Gastroesophageal sphincter (tissue), 4 donors: ENCODE results near the gene KRCC1. TPM values are rescaled to one million over a fixed set of nuclear protein-coding genes. Genes with fewer than 3 reads are reported as not detected.

Source experiments
- ATAC-seq: fragments of 150-250 bp; one replicate; pipeline ENCODE4 v1.9.1; 2016; ENCODE audit warnings: mild to moderate bottlenecking, moderate library complexity
- H3K27ac ChIP-seq, 4 donors: fragments of 200-600 bp; sonication (generic) in 3 of 4; 1 replicate in 3 of 4; 2 replicates in 1 of 4; pipeline ENCODE4 v1.5.1; 2016 to 2019
- H3K27me3 ChIP-seq: fragments of 200-600 bp; sonication (generic); one replicate; pipeline ENCODE4 v1.5.1; 2019
- H3K36me3 ChIP-seq, 2 donors: fragments of 200-600 bp; sonication (generic); one replicate each; pipeline ENCODE4 v1.5.1; 2019; ENCODE audit warnings: control low read depth in 1 of 2
- H3K4me1 ChIP-seq, 3 donors: fragments of 200-600 bp; sonication (generic); 1 replicate in 2 of 3; 2 replicates in 1 of 3; pipeline ENCODE4 v1.5.1; 2016 to 2019; ENCODE audit warnings: control low read depth in 2 of 3
- H3K4me3 ChIP-seq, 2 donors: fragments of 200-600 bp; sonication (generic); one replicate each; pipeline ENCODE4 v1.5.1; 2019; ENCODE audit warnings: mild to moderate bottlenecking in 1 of 2, moderate library complexity in 1 of 2
- H3K9me3 ChIP-seq, 3 donors: fragments of 200-600 bp; sonication (generic); one replicate each; pipeline ENCODE4 v1.5.1; 2017 to 2019; ENCODE audit warnings: control low read depth in 2 of 3
- EP300 ChIP-seq: sonication (generic); formaldehyde crosslinking; IDR thresholded peaks from one replicate; pipeline ENCODE4 v1.6.1; 2017; ENCODE audit warnings: antibody characterized with exemption, mild to moderate bottlenecking
- POLR2A ChIP-seq, 2 donors: fragments of 450-650 bp; IDR thresholded peaks; one replicate each; pipeline ENCODE4 v1.6.1; 2017; ENCODE audit warnings: antibody characterized with exemption in 2 of 2, mild to moderate bottlenecking in 2 of 2, moderate library complexity in 1 of 2
- POLR2AphosphoS5 ChIP-seq: sonication (generic); formaldehyde crosslinking; IDR thresholded peaks from one replicate; pipeline ENCODE4 v1.6.1; 2017; ENCODE audit warnings: antibody characterized with exemption
- WGBS, 2 donors: methylation state at CpG; one replicate each; pipeline ENCODE4 v1.1.5; 2018; ENCODE audit warnings: low coverage in 1 of 2; 5-methylcytosine and 5-hydroxymethylcytosine counted together
- total RNA-seq, 4 donors: library from RNA; depleted of rRNA; stranded (reverse); fragments of >200 nt; gene quantifications; one replicate each; pipeline ENCODE4 v1.1.0, GENCODE V29; 2016
- TF ChIP-seq, protein P1 (sequence below), 4 experiments: fragments of 200-600 bp in 2 of 4; fragments of 450-650 bp in 2 of 4; sonication (generic) in 1 of 4; IDR thresholded peaks; one replicate each; pipeline ENCODE4 v1.5.1; 2017 to 2019; ENCODE audit warnings: antibody characterized with exemption in 4 of 4, mild to moderate bottlenecking in 2 of 4, moderate library complexity in 2 of 4

KRCC1 gene
- total RNA-seq, 4 donors from 2014 or later, result 28.3 to 45.3 (median 32.9) TPM

DNA sequence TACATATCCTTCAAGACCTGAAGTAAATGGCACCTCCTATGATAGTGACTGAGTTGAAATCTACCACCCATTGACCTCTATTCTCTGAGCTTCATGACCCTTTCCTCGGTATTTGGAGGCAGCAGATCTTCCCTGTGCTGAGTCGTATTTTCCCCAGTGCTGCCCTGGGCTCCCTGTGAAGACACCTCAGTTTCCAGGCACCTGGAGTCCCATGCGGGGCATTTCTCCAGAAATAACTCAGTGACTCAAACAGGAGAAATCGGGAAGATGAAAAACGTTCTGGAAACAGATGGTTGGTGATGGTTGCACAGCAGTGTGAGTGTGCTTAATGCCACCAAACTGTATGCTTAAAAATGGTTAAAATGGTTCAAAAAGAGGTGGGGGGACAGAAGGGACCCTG, 30.0 kb upstream of the KRCC1 start:
- Histone ChIP-seq H3K4me1 (no peaks in the 10 kb centered on the region), H3K4me3 (no peak overlapping the region), H3K36me3 (no peaks in the 10 kb centered on the region), H3K27me3 (no peaks in the 10 kb centered on the region), H3K27ac (no peak overlapping the region), H3K9me3 (no peaks in the 10 kb centered on the region)
- 80 to 86% methylated on average over 1 to 2 of the region's 5 CpGs for WGBS, 2 donors
- ATAC-seq, result no peak
- TF ChIP-seq POLR2A (IDR thresholded peaks at IDR 0.05), result no peak
- TF ChIP-seq POLR2AphosphoS5, result no peak
- no peak for TF ChIP-seq EP300
- TF ChIP-seq, protein P1, sequence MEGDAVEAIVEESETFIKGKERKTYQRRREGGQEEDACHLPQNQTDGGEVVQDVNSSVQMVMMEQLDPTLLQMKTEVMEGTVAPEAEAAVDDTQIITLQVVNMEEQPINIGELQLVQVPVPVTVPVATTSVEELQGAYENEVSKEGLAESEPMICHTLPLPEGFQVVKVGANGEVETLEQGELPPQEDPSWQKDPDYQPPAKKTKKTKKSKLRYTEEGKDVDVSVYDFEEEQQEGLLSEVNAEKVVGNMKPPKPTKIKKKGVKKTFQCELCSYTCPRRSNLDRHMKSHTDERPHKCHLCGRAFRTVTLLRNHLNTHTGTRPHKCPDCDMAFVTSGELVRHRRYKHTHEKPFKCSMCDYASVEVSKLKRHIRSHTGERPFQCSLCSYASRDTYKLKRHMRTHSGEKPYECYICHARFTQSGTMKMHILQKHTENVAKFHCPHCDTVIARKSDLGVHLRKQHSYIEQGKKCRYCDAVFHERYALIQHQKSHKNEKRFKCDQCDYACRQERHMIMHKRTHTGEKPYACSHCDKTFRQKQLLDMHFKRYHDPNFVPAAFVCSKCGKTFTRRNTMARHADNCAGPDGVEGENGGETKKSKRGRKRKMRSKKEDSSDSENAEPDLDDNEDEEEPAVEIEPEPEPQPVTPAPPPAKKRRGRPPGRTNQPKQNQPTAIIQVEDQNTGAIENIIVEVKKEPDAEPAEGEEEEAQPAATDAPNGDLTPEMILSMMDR (IDR thresholded peaks at IDR 0.05), result no peak

DNA sequence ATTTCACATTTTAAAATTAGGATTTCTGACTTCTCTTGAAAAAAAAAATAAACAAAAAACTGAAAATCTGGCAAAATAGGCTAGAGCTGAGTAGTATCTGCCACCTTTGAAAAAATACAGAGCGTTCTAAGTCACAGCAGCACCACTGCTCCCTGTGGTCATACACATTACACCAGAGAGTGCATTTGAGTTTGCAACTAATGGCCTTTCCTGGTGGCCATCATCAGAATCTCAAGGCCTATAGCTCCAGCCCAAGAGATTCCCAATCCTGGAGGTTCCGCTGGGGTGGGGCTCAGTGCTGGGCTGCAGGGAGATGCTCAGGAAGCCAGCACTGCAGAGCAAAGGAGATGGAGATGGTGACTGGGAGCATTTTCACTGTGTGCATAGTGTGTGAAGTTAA, 29.5 kb upstream of the KRCC1 start:
- no peak overlapping the region for H3K4me3 ChIP-seq
- no peaks in the 10 kb centered on the region for H3K4me1 ChIP-seq
- H3K27me3 ChIP-seq, result no peaks in the 10 kb centered on the region
- 86% methylated on average over 1 of the region's 2 CpGs; no CpG with 5 or more reads in 1 of the 2 donors for WGBS, 2 donors
- no peak overlapping the region for H3K27ac ChIP-seq
- no peaks in the 10 kb centered on the region for H3K9me3 ChIP-seq
- H3K36me3 ChIP-seq, result no peaks in the 10 kb centered on the region
- no peak for TF ChIP-seq POLR2A (IDR thresholded peaks at IDR 0.05)
- no peak for TF ChIP-seq EP300
- no peak for TF ChIP-seq POLR2AphosphoS5
- TF ChIP-seq, protein P1 (IDR thresholded peaks at IDR 0.05), result no peak
- ATAC-seq, result no peak

DNA sequence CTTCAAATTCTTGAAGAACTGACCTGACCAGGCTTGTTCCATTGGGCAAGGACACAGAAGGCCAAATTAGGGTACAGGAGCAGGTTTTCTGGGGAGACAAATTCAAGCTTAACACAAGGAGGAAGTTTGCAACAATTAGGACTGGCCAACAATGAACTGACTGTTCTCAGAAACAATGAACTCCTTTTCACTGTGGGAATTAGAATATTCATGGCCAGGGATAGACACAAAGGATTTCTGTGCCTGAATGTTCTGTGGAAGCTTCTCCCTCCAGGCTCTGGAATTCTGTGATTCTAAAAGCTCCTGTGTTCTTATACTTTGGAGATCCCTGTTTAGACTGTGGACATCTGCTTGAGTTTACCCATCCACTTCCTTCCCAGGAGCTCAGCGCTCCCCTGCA, 27.2 kb upstream of the KRCC1 start:
- Histone ChIP-seq H3K27me3 (no peaks in the 10 kb centered on the region), H3K36me3 (no peaks in the 10 kb centered on the region), H3K9me3 (no peaks in the 10 kb centered on the region), H3K4me3 (no peak overlapping the region), H3K4me1 (no peaks in the 10 kb centered on the region), H3K27ac (no peak overlapping the region)
- ATAC-seq, result no peak
- TF ChIP-seq EP300 (no peak), POLR2AphosphoS5 (no peak), POLR2A (IDR thresholded peaks at IDR 0.05) (no peak)
- TF ChIP-seq, protein P1 (IDR thresholded peaks at IDR 0.05), result no peak
- WGBS, 2 donors, result no CpG with 5 or more reads among the region's 1 CpG

DNA sequence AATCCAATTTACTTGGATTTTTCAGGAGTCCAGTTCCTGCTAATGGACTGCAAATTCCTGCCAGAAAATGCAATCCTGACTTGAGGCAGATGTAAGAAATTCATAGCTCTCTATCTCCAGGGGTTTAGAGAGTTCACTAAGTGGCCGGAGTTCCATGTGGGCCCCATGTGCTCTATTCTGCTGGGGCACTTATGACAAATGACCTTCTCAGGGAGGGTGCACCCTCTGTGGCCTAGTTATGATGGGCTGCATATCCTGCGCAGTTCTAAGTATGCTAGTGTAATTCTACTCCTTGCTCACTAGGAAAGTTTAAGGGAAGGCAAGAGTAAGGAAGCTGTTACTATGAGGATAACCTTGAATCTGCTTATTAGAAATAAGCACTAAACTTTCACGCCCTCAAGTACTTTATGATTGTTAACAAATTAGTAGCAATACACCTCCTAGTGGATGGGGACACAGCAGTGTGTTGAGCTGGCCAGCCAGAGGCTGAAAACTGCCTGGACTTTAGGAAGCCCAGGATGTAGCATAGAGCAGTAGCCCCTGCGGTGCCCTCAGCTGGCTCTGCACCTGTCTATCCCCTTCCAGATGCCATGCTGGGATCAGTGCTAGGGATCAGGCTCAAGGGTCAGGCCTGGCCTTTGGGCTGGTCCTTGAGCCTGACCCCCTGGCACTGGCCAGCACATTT, 26.5 kb upstream of the KRCC1 start:
- H3K4me1 ChIP-seq, result no peaks in the 10 kb centered on the region
- H3K36me3 ChIP-seq, result no peaks in the 10 kb centered on the region
- TF ChIP-seq, protein P1 (IDR thresholded peaks at IDR 0.05), result no peak
- TF ChIP-seq POLR2AphosphoS5 (no peak), POLR2A (IDR thresholded peaks at IDR 0.05) (no peak), EP300 (no peak)
- no peaks in the 10 kb centered on the region for H3K9me3 ChIP-seq
- 83 to 100% methylated on average over 1 of the region's 4 CpGs for WGBS, 2 donors
- ATAC-seq, result no peak
- no peak overlapping the region for H3K4me3 ChIP-seq
- H3K27me3 ChIP-seq, result no peaks in the 10 kb centered on the region
- no peak overlapping the region for H3K27ac ChIP-seq

DNA sequence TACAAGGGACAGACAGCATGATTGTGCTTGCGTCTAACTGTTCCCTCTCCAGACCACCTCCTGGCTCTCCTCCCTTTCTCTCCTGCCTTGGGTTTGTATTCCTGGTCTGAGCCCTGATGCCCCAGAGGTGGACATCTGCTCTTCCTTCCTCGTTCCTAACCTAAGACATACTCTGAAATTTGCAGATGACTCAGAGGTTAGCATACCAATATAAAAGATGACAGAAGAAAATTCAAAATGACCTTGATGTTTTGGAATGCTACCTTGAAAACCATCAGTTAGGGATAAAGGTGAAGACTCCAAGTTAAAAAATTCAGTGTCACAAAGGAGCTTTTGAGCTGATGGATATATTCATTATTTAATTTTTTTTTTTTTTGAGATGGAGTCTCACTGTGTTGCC, 25.0 kb upstream of the KRCC1 start:
- no peaks in the 10 kb centered on the region for H3K27me3 ChIP-seq
- no peaks in the 10 kb centered on the region for H3K9me3 ChIP-seq
- ATAC-seq, result no peak
- H3K4me1 ChIP-seq, result no peaks in the 10 kb centered on the region
- H3K27ac ChIP-seq, result no peak overlapping the region
- TF ChIP-seq, protein P1 (IDR thresholded peaks at IDR 0.05), result no peak
- TF ChIP-seq EP300 (no peak), POLR2A (IDR thresholded peaks at IDR 0.05) (no peak), POLR2AphosphoS5 (no peak)
- no peak overlapping the region for H3K4me3 ChIP-seq
- no peaks in the 10 kb centered on the region for H3K36me3 ChIP-seq
- WGBS, 2 donors, result 87 to 89% methylated on average over 1 to 2 of the region's 2 CpGs
